Stimulated activated CD4-positive, alpha-beta T cell treated with anti-CD3 and anti-CD28 coated beads, Interleukin-12 subunit alpha, Interleukin-12 subunit beta, amount 100 ng/mL, for 4 hours (primary cell): ENCODE measurements around the gene PACC1.

ENCODE experiments used
- DNase-seq: peaks from one replicate; pipeline ENCODE4 v3.0.0-alpha.2; 2020

The PACC1 gene

DNA sequence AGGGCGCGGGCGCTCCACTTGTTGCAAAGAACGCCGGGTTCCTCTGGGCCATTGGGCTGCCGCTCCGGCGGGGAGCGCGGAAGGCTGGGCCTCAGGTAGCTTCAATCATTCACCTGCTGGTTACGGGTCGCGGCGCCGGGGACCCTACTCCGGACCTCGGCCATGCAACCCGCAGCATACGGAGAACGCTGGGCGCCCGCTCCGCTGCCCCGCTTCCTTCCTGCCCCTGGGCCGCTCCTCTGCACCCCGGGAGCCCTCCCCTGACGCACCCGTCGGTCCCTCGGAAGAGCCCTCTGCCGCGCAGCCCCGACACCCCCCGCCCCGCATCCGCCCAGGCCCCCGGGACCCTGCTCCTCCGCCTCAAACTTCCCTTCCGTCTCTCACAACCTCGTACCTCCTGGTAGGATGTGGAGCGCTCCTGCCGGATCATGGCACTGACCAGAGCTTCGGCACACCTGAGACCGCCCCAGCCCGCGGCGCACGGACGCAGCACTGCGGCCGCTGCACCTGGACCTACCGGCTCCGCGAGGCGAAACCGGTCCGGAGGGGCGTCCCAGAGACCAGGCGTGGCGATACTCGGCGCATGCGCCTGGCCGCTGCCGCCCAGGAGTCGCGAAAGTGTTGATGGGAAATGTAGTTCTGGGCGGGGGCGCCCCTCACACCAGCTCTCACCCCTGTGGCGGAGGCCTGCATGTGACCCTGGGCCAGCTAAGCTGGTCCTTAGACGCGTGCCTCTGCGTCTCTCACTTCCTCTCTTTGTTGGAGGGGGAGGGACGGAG, at the start of gene PACC1:
PACC1 (minus strand) TSS at position 559 of the 779 bp plus-strand sequence; CDS start at position 430, 129 bp downstream.
- peak; percentile 78 for DNase-seq

DNA sequence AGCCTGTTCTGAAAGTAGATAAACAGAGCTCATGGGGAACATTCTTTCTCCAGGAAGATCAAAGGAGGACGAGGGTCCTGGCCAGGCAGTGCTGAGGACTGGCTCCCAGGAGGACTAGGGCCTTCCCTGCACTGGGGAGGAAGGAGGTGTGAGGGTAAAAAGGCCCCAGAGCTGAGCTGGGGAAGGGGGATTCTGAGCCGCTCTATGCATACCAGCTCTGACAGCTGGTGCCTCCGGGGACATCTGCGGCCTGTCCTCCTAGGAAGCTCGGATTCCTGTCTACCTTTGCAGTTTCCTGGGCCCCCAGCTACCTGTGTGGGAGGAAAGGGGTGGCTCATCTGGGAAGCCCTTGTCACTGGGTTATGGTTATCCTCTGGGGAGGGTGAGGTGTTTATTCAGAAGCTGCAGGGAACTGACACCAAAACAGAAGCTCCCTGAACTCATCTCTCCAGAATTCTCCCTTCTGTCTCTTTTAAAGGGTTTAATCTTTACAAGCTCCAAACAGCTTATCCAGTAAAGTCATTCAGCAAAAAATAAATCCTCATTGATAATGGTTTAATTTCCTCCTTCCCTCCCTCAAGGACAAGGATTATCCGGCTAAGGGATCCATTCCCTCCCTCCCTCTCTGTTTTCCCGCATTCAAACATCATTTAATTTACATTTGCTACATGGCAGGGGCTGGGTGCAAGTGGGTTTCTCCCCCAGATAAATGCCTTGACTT, 49.0 kb upstream of the PACC1 start:
- no peak for DNase-seq

DNA sequence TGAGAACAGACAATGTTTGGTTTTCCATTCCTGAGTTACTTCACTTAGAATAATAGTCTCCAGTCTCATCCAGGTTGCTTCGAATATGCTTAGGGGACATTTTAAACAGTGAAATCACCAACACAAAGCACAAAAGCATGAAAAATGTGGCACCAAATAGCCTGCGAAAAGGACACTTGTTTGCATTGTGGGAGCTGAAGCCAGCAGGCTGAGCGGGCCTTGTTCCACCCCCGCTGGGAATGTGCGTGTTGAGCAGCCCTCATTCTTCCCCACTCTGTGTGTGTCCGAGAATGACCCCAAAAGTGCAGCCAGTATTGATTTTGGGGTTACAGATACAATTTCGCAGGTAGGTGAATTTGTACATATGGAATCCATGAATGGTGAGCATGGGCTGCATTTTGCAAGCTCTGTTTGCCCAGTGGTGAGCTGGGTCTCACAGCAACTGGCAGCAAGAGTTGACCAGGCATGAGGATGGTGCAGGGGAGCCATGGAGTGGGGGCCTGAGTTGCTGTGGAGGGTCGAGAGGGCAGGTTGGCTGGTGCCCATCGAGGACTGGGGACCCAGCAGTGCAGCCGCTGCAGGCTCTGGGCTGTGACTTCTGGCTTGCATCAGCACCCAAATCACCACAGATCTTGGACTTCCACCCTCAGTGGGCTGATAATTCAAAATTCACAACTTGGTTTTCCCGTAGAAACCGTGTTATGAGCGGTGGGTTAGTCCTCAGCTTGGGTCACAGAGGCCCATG, 47.4 kb upstream of the PACC1 start:
- no peak for DNase-seq

DNA sequence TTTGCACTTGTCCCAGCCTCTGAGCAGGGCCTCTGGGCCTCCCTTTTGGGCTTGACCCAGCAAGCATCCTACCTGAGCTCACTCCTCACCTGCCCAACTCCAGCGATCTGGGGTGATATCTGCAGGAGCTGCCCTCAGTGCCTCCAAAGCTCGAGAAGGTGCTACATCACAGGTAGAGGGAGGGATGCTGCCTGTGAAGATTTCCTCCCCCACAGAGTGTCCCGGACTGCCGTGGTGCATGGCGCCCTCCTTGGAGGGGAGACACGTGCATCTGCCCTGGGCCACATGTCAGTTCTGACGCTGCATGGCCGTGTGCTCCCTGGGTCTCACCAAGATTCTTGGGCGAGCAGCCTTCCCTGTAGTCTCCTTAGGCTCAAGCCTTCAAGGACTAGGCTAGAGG, 45.7 kb upstream of the PACC1 start:
- no peak for DNase-seq

DNA sequence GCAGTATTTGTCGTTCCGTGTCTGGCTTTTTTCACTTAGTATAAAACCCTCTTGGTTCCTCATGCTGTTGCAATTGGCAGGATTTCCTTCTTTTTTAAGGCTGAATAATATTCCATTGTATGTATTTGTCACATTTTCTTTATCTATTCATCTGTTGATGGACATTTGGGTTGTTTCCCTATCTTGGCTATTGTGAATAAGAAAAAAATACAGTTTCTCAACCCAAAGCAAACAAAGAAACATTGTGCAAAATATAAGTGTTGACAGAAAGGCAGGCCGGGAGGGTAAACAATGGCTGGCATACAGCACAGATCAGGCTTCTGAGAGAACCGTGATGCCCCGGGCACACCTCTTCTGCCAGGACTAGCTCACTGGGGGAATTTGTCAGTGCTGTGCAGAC, 45.0 kb upstream of the PACC1 start:
- DNase-seq: no peak

DNA sequence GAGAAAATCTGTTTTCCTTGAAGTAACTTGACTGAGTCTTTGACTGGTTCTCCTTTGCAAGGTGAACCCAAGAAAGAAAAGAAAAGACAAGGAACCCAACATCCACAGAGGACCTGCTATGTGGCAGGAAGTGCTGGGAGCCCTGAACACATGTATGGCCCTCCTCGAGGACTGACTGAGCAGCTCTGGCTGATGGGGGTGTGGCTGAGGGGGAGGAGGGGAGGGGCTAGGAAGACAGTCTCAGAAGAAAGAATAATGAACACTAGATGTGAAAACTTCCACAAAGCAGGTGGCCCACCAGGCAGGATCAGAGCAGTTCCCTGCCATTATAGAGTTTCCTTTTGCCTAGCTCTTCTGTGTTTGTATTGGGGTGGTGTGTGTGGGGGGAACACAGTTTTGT, 44.1 kb upstream of the PACC1 start:
- no peak for DNase-seq

DNA sequence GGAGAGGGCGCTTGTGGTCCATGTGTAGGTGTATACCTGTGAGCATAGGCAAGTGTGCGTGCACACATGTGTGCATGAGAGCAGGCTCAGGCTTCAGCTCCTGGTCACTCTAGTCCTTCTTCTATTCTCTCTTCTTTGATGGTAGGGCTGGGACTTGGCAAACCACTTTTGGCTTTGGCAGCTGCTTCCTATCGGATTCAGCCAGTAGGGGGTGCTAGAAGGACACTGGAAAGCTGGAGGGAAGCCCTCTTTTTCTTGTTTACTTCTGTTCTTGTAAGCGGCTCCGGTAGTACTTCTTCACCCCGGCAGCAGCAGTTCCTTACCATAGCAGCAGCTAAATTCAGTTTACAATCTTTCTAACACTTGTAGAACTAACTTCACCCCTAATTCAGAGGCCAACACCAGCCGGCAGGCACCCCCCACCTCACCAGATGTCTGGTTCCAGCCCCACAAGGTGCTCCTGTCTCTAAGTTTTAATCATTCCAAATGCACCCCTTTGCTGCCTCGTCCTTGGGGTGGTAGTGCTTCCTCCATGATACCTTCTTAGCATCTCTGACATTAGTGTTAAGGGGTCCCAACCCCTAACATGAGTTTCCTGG, 43.2 kb upstream of the PACC1 start:
- peak; percentile 45 for DNase-seq

DNA sequence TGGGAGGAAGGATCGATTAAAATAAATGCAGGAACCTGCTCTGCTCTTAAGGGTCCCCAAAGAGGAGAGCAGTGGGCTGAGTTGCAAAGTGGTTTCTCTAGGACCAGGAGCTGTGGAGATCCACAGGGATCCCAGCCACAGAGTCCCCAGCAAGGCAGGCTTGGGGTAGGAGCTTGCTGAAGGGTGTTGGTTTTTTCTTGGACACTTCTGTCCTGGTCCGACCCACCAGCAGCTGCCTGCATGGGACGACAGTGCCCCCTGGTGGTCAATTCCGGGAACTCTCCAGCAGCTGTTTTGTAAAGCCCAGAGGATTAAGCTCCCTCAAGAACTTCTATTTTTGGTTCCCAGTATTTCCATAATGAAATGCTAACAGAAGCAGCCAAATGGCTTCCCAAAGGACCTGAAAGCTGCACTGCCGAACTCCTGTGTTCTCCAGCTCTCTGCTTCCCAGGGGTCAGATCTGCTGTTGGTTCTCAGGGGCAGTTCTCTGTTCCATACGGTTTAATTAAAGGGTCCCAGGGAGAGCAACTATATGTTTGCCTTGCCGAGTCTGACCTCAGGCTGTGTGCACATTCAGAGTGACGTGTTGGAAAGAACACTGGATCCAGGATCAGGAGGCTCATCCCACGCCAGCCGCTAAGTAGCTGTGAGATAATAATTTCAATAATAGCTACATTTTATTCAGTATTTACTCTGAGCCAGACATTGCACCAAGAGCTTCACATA, 41.3 kb upstream of the PACC1 start:
- DNase-seq: peak; percentile 84

DNA sequence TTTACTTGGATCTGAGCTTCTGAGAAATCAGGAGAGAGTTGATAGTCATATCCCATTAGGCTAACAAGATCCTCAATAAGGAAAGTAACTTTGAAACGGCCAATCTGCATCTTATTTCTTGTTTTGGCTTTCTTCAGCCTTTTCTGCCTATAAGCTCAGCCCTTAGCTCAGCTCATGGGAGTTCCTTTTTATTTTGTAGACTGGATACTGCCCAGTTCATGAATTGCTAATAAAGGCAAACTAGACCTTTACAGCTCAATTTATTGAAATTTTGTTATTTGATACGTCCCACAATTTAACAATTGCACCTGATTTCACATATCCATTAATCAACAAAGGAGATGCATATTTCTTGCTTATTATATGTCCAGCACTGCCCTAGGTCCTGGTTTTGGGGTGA, 40.7 kb upstream of the PACC1 start:
- DNase-seq: no peak

DNA sequence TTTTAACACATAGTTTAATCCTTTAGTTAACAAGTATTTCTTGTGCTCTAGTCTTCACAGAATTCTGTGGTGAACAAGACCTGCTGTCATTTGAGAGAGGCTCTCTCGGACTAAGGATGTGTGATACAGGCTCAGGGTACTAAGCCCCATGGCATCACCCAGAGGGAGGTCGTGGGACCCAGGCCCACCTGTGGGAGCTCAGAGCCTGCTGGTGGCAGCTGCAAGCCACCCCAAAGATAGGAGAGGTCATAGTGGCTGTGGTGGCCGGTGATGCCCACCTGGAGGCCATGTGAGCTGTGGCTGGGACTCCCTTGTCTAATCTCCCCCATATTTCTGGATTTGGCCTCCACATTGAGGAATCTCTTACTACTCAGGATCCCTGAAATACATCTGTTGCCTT, 40.1 kb upstream of the PACC1 start:
- DNase-seq: no peak

DNA sequence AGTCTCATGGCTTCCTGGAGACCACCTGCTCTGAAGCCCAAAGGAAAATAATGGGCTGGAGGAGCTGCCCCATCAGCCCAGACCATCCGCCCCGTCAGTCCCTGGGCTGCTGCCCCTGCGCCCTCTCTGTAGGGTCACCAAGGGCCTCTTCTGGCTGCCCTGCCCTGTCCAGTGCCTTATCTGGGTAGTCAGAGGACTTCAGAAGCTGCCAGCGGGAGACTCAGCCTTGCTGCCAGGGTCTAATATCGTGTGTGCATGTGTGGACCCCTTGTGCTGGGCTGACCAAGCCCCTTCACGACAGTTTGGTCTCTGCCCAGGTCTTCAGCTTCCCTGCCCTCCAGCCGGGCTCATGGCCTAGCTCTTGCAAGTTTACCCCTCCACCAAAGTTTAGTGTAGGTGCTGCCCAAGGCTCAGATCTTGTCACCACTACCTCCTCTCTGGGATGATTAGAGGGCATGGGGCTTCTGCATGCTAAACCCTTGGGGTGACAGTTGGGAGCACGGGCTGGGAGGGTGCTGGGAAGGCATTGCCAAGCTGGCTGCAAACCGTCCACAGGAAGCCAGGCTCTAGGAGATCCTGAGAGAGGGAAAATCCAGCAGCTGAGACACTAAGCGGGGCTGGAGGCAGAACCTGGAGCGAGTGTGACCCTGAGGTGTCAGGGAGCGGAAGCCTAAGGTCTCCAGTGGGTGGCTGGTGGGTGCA, 38.6 kb upstream of the PACC1 start:
- DNase-seq: no peak

DNA sequence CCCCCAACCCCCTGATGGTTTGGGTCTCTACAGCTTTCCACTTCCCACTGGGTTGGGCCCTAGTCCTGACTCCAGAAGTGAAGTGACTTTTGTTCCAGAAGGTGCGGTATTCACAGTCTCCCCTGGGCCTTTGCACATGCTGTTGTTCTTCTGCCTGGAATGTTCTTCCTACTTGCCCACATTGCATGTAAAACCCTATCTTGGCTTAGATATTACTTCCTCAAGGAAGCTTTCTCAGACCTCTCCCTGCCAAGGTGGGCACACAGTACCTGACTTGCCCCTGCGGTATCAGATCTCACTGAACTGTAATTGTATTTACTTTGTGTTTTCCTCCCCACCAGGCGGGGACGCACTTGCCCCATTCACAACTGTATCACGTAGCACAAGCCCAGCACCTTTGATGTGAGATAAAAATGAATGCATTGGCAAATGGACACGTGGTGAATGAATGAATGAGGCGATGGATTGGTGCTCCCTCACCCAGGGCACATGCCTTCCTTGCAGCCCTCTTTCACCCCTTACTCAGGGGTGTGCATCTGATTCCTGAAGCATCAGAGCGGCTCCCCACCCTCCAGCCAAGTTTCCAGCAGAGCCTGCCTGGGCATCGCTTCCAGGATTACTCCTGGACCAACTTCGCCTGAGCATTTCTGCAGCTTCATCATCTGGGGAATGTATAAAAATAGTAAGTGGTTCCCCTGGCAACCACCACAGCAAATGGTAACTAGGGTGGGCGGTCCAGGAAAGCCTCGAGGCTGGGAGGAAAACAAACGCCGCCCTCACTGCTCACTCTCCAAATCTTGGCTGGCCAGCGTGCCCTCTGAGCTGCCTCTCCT, 37.9 kb upstream of the PACC1 start:
- no peak for DNase-seq

DNA sequence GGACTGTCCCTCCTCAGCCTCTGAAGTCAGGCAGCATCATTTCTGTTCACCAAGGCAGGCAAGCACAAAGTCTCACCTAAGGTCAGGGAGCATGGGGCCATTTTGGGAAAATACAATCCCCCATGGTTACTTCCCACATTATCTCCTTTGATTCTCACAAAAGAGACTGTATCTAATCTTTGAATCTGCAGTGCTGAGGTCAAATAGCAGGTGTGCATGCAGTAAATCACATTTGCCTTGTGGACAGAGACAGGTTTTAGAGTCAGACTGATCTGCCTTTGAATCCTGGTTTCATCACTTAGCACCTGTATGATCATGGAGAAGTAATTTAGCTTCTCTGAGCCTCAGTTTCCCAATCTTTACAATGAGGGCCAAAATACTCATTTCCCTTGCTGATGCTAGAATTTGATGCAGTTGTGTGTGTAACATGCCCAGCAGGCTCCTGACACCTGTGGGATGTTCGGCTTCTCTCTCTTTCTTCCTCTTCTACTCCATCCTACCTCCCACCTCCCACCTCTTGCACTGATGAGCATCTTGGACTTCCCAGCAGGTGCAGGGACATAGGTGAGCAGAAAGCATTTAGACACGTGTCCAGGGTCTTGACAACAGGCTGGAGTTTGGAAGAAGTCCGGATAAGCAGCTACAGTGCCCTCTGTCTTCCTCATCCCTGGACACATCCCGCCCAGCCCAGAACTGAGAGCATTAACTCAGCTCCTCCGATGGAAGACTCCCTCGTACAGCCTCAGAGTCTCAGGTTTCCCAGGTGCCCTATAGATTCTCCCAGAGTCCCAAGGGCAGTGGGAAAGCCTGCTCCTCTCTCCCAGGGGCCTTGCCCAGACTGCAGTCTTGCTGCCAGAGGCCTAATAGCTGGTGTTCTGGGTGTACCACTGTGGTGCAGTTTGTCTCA, 37.0 kb upstream of the PACC1 start:
- no peak for DNase-seq

DNA sequence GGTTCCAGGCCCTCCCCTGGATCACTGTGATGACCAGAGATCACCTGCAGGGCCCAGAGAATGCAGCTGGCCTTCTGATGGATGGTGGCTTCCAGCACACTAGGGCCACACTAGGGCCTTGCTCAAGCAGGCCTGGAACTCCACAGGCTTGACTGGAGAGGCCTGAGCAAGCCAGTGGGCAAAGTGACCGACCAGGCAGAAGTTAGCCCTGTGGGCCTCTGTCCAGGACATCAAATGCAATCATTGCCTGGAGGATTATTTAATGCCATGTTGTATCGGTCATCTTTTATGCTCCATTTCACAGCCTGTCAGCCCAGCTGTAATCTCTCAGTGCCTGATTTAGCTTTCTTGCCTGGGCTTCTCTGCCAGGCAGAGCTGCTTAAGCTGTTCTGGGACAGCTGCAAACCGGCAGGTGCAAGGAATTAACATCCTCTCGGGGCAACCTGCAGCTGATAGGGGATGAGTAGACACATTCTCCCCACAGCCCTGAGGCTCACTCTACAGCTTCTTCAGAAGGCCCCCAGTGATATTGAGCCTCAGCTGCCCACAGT, 35.7 kb upstream of the PACC1 start:
- no peak for DNase-seq

DNA sequence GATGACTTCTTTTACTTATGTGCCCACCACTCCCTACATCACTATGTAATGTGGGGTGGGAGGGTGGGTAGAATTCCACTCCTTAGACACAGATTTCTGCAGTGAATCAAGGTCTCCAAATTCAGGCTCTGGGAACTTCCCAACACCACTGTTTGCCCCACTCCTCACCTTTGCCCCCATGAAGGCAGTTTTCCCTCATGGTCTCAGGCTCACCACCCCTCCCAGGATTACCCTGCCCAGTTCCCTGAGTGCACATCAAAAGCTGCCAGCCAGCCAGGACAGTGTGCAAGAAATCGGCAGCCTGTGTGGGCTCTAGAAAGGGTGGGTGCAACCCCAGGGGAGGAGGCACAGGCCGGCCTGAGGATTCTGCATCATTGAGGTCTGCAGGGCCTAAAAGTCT, 32.8 kb upstream of the PACC1 start:
- no peak for DNase-seq

DNA sequence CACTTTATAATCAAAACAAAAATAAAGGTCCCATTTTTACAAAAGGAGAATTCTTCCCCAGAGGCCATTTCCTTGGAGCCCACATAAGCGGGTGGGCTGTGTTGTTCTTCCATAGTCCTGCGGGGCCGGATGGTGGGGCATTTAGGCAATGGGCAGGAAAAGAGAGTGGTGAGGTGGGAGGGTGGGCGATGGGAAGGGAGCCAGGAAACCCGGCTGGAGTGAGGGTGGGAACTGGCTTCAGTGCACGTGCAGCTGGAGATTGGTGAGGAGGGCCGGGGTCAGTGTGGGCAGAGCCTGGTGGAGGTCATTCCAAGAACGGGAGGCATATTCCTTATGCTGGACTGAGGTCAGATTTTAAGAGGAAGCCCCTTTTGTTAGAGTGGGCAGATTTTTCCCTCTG, 31.6 kb upstream of the PACC1 start:
- no peak for DNase-seq

DNA sequence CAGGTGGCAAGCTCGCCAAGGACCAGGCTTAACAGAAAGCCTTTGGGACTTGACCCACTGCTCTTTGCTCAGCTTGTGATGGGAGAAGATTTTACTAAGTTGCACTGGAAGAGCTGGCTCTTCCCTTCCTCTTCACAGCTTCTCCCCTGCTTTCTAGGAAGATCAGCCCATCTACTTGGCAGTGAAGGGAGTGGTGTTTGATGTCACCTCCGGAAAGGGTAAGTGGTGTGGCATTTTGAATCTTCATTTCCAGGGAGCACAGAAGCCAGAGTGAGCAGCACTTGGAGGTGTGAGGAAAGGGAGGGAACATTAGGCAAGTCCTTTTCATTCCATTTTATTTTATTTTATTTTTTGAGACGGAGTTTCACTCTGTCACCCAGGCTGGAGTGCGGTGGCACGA, 27.7 kb upstream of the PACC1 start:
- DNase-seq: no peak

DNA sequence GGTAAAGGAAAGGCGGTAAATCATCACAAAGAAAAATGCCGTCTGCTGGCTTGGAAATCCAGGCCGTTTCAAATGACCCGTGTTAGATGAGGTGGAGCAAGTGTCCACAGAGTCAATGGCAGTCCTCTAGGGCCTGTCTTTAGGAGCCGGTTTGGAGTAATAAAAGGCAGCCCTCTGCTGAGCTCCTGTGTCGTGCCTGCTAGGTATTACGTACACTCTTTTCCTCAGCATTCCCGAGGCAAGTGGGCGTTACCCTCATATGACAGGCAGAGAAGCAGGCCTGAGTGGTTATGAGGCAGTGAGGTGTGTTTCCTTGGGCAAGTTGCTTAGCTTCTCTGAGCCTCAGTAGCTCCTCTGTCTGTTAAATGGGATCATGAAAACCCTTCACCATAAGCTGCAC, 25.7 kb upstream of the PACC1 start:
- no peak for DNase-seq

DNA sequence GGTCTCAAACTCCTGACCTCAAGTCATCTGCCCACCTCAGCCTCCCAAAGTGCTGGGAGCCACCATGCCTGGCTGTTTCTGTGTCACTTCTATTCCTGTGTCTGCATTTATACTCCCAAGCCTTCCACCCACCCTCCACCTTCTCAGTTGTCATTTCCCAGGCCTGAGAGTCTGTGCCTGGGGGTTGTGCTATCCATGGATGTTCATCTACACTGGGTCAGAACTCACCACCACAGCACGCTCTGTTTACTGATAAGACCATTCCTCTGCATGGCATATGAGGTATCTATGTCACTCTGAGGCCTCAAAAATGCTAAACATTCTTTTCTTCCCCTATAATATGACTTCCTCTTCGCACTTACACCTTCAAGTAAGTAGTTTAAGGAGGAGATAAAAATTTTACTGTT, 24.1 kb upstream of the PACC1 start:
- DNase-seq: no peak
